Duodenal mucosa (tissue), 2 donors: Measurements from ENCODE around the gene GRB10.
"Not testable (repeated sequence)": the region's sequence is repeated elsewhere in the genome, so short reads cannot be mapped to it uniquely, and the experiment has no call there.

Experiments
- H3K27ac ChIP-seq: one replicate; pipeline ENCODE4 v1.7.0; 2013; ENCODE audit warnings: low read depth, low read length
- H3K27me3 ChIP-seq, 2 donors: one replicate each; pipeline ENCODE4 v1.7.0; 2013; ENCODE audit warnings: low read length in 2 of 2, control low read depth in 1 of 2; ENCODE audit not compliant: insufficient read depth in 2 of 2, control insufficient read depth in 1 of 2
- H3K36me3 ChIP-seq, 2 donors: one replicate each; pipeline ENCODE4 v1.7.0; 2013; ENCODE audit warnings: low read length in 2 of 2, control low read depth in 1 of 2; ENCODE audit not compliant: insufficient read depth in 2 of 2, control insufficient read depth in 1 of 2
- H3K4me1 ChIP-seq, 2 donors: one replicate each; pipeline ENCODE4 v1.7.0; 2013; ENCODE audit warnings: low read length in 2 of 2, control low read depth in 1 of 2; ENCODE audit not compliant: insufficient read depth in 2 of 2, control insufficient read depth in 1 of 2
- H3K4me3 ChIP-seq, 2 donors: one replicate each; pipeline ENCODE4 v1.7.0; 2013; ENCODE audit warnings: low read length in 2 of 2, low read depth in 1 of 2
- H3K9ac ChIP-seq, 2 donors: one replicate each; pipeline ENCODE4 v1.7.0; 2013; ENCODE audit warnings: low read length in 2 of 2, low read depth in 1 of 2
- H3K9me3 ChIP-seq, 2 donors: one replicate each; pipeline ENCODE4 v1.7.0; 2013; ENCODE audit warnings: low read length in 2 of 2, control low read depth in 1 of 2; ENCODE audit not compliant: control insufficient read depth in 1 of 2

The GRB10 gene

DNA sequence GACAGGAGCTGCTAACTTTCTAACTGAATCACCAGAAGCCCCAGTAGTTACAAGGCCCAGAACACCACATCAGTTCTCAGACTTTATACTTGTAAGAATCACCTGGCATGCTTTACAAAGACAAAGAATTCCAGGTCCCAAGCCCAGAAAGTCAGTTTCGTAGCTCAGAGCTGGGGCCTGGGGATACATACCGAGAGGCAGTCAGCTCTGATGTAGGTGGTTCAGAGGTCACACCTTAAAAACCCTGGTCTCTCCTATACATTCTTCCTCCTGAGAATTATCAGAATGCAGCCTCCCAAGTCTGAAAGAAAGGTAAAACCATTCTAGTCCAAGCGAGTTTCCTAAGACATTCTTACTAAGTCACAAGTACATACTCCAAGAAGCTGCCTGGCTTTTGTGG is 2.3 kb downstream of the GRB10 start:
- Histone ChIP-seq H3K9me3 (no peaks in the 10 kb centered on the region), H3K27me3 (no peaks in the 10 kb centered on the region), H3K9ac (no peak overlapping the region), H3K4me3 (no peak overlapping the region), H3K4me1 (peaks cover 28 to 32% of the 10 kb centered on the region in 2 donors), H3K36me3 (no peaks in the 10 kb centered on the region), H3K27ac (no peak overlapping the region)

- no peaks in the 10 kb centered on the region for H3K36me3 ChIP-seq
- H3K4me3 ChIP-seq: no peak overlapping the region
- H3K4me1 ChIP-seq: peaks cover 29 to 30% of the 10 kb centered on the region in 2 donors
- no peaks in the 10 kb centered on the region for H3K27me3 ChIP-seq
- H3K9ac ChIP-seq: no peak overlapping the region
- H3K9me3 ChIP-seq: no peaks in the 10 kb centered on the region
- H3K27ac ChIP-seq: no peak overlapping the region
These were observed 3.3 kb downstream of the GRB10 start for GRCh38 chr7:50779427-50779826.

DNA sequence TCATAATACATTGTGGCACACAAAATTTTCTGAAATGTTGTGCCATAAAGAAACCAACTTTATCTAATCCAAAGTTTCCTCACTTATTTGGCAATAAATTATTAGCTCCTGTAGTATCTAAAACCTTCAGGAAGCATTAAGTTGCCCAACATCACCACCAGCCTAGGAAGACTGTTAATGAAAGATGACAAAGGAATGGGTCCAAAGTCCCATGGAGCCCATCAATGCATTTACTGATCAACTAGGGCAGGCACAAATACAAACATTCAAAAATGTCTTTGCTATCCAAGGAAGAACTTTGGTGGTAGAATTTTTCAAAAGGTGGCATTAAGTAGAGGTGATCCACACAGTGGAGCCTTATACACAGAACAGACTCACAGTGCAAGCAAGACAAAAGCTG is 4.5 kb downstream of the GRB10 start:
- H3K36me3 ChIP-seq: no peaks in the 10 kb centered on the region
- peaks cover 18 to 25% of the 10 kb centered on the region in 2 donors for H3K4me1 ChIP-seq
- H3K4me3 ChIP-seq: no peak overlapping the region
- no peaks in the 10 kb centered on the region for H3K27me3 ChIP-seq
- H3K27ac ChIP-seq: no peak overlapping the region
- H3K9ac ChIP-seq: no peak overlapping the region
- no peaks in the 10 kb centered on the region for H3K9me3 ChIP-seq

DNA sequence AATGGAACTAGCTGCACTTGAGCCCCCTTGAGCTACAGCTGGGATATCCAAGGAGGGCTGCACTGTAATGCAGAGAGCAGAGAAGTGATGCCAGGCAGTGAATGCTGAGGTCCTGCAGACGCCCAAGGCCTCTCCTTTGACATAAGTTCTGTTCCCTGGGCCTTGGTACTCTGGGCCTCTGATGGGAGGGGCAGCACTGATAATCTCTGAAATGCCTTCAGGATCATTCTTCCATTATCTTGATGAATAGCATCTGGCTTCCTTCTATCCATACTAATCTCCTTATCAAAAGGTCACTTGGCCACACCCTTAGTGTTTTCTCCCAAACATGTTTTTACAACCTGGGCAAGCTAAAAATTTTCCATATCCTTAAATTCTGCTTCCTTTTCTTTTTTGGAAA is 6.9 kb downstream of the GRB10 start:
- no peaks in the 10 kb centered on the region for H3K36me3 ChIP-seq
- peaks cover 15 to 18% of the 10 kb centered on the region in 2 donors for H3K4me1 ChIP-seq
- H3K9me3 ChIP-seq: no peaks in the 10 kb centered on the region
- H3K4me3 ChIP-seq: no peak overlapping the region
- H3K27me3 ChIP-seq: no peaks in the 10 kb centered on the region
- H3K27ac ChIP-seq: no peak overlapping the region
- H3K9ac ChIP-seq: no peak overlapping the region

DNA sequence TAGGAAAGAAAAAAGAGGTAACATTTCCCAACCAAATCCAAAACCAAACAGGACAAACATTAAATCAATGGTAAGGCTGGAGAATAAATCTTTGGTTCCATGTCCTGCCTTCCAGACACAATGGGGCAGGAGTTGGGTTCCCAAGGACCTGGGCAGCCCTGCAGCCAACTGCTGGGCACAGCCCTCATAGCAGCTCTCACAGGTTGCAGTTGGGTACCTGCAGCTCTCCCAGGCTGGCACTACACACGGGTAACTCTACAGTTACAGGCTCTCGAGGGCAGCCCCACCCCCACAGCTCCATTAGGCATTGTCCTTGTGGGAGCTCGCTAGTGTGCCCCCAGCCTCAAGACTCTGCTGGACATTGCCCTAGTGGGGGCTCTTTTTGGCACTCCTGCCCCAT is 7.5 kb downstream of the GRB10 start:
- Histone ChIP-seq H3K9me3 (no peaks in the 10 kb centered on the region), H3K36me3 (no peaks in the 10 kb centered on the region), H3K9ac (no peak overlapping the region), H3K4me1 (peaks cover 14 to 15% of the 10 kb centered on the region in 2 donors), H3K4me3 (no peak overlapping the region), H3K27ac (no peak overlapping the region), H3K27me3 (no peaks in the 10 kb centered on the region)

DNA sequence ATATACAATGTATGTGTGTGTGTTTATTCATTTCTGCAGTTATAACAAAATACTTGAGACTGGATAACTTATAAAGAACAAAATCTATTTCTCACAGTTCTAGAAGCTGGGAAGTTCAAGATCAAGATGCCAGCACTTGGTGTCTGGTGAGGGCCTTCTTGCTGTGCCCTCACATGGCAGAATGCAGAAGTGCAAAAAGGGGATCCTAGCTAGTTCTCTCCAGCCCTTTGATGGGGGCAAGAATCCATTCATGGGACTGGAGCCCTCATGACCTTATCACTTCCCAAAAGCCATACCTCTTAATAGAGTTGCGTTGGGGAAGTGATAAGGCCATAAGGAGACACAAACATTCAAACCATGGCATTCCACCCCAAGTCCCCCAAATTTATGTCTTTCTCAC is 8.4 kb downstream of the GRB10 start:
- Histone ChIP-seq H3K9me3 (no peaks in the 10 kb centered on the region), H3K4me3 (no peak overlapping the region), H3K4me1 (peaks cover 14 to 15% of the 10 kb centered on the region in 2 donors), H3K27ac (no peak overlapping the region), H3K36me3 (no peaks in the 10 kb centered on the region), H3K27me3 (no peaks in the 10 kb centered on the region), H3K9ac (no peak overlapping the region)

DNA sequence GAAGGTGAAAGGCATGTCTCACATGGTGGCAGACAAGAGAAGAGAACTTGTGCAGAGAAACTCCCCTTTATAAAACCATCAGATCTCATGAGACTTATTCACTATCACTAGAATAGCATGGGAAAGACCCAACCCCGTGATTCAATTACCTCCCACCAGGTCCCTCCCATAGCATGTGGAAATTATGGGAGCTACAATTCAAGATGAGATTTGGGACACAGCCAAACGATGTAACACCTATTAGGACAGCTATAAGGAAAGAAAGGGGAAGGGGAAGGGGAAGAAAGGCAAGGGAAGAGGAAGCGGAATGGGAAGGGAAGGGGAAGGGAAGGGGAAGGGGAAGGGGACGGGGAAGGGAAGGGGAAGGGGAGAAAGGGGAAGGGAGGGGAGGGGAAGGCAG is 9.6 kb downstream of the GRB10 start:
- H3K9me3 ChIP-seq, H3K27ac ChIP-seq, H3K4me1 ChIP-seq, H3K4me3 ChIP-seq, H3K9ac ChIP-seq, H3K36me3 ChIP-seq, H3K27me3 ChIP-seq: not testable (repeated sequence)

- Histone ChIP-seq H3K9ac (no peak overlapping the region), H3K36me3 (no peaks in the 10 kb centered on the region), H3K4me1 (peaks cover 8 to 15% of the 10 kb centered on the region in 2 donors), H3K27me3 (no peaks in the 10 kb centered on the region), H3K9me3 (no peaks in the 10 kb centered on the region), H3K4me3 (no peak overlapping the region), H3K27ac (no peak overlapping the region)
These were observed 11.3 kb downstream of the GRB10 start for GRCh38 chr7:50771120-50772002.

DNA sequence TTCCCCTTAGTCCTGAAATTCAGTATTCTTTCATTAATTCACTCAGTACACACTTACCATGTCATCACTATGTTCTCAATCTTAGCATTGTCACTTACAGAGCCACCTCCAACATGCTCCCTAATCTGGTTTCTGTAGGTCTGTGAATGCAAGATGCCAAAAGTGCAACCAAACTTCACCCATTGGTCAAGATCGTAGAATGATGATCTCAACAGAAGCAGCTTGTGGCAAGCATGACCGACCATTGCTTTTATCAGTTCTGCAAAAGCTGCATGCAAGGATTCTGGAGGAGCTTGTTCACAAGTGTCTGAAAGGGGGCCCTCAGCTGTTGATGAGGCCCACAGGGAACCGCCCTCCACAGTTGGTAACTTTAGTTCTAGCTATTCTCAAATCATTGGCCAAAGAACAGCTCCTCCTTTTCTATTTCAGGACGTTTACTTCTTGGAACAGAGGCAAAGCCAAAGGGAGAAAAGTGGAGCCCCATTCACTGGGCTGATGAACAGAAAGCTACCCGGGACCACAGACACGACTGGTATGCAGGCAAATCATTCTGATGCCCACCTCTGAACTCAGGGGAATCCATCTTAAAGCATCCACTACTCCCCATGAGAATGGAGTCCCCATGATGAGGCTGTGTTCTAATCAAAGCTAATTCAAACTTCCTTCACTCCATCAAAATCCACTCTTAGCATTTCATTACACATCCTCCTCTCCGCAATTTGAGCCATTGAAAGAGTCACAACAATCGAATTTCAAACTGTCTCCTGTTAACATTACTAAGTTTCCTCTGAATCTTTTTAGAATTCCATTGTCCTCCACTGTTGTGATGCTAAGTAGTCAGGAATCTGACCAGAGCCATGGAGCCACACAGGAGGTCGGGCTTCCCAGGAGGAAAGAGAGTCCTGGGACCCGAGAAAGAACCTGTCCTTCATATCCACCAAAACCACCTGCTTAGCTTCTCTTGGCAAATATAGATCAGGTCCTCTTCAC is 13.9 kb downstream of the GRB10 start:
- no peak overlapping the region for H3K27ac ChIP-seq
- H3K36me3 ChIP-seq: no peaks in the 10 kb centered on the region
- peaks cover 0 to 17% of the 10 kb centered on the region in 2 donors for H3K4me1 ChIP-seq
- H3K9ac ChIP-seq: no peak overlapping the region
- no peaks in the 10 kb centered on the region for H3K27me3 ChIP-seq
- no peaks in the 10 kb centered on the region for H3K9me3 ChIP-seq
- no peak overlapping the region for H3K4me3 ChIP-seq

DNA sequence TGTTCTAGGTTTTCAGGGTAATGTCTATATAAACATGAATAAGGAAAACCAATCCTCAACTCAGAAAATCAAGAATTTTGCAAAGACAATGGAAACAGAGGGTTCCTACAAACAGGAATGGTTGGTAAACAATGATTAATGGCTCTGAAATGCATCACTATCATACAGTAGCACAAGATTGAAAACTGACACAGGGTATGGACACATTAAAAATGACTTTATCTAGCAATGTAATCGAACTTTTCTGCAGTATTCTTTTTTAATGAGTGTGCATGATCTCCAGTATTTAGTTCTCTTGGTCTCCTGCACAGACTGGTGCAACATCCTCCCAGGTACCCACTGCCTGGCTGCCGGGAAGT is 15.9 kb downstream of the GRB10 start:
- Histone ChIP-seq H3K9me3 (no peaks in the 10 kb centered on the region), H3K9ac (no peak overlapping the region), H3K27ac (no peak overlapping the region), H3K27me3 (no peaks in the 10 kb centered on the region), H3K4me3 (no peak overlapping the region), H3K4me1 (peaks cover 0 to 17% of the 10 kb centered on the region in 2 donors), H3K36me3 (no peaks in the 10 kb centered on the region)
